Measurements from ENCODE around the gene FAM136A. TPM values are rescaled to one million over a fixed set of nuclear protein-coding genes. Genes with fewer than 3 reads are reported as not detected.
A peak's percentile ranks its signal among the peaks of the same experiment; 100 is the strongest.

The FAM136A gene
- total RNA-seq, 4 donors from 2014 or later = 16.3 to 19.6 (median 17.7) TPM

DNA sequence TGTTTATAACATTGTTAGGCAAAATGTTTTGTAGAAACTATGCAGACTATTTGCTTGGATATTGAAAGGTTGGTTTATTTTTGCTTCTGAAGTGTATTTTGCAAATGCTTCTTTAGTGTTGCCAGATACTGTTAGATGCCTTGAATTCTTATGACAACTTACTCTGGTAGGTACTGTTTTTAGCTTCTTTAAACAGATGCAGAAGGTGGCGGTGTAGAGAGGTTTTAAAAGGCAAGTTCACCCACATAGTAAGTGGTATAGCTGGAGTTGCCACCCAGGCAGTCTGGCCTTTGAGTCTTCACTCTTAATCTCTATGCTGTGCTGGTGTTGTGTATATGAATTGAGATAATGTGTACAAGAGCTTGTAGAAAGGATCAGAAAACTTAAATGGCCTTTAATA, 40.4 kb downstream of the FAM136A start:
- DNase-seq (ENCODE audit: low spot score) (no peak), ATAC-seq (ENCODE audit: low FRiP score) (no peak)
- no peak for TF ChIP-seq CTCF (IDR thresholded peaks at IDR 0.05)

- TF ChIP-seq CTCF (IDR thresholded peaks at IDR 0.05) = no peak
- DNase-seq (ENCODE audit: low spot score) (no peak), ATAC-seq (ENCODE audit: low FRiP score) (peak; percentile 43)
Observed at GRCh38 chr2:70258532-70258875, 43.4 kb downstream of the FAM136A start.

DNA sequence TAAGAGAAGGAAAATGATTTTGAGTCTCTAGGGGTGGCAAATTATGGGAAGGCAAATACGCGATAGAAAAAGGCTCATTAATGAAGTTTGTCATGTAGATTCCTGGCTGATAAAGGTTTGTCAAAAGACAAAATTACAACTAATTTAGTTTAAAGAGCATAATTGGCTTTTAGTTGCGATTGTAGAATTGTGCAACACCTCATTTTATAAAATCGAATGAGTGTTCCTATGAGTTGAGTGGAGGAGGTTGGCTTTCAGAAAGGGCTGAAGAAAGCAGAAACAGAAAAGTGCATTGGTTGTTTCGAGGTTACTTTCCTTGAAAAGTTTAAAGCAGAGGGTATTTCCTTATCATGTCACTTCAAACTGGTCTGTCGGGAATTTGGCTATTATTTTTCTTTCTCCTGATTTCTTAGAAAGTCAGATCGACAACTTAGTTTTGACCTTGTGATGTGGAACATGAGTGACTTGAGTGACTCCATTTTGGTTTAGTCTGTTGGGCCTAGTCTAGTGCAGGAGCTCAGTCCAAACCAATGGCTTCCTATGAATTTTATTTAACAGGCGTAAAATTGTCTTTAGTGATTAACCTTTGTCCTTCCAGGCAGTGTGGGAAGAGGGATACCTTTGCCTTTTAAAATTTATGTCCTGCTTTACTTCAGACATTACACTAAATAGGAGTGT, 46.1 kb downstream of the FAM136A start:
- no peak for ATAC-seq (ENCODE audit: low FRiP score)
- no peak for TF ChIP-seq CTCF (IDR thresholded peaks at IDR 0.05)
- DNase-seq (ENCODE audit: low spot score) = no peak

DNA sequence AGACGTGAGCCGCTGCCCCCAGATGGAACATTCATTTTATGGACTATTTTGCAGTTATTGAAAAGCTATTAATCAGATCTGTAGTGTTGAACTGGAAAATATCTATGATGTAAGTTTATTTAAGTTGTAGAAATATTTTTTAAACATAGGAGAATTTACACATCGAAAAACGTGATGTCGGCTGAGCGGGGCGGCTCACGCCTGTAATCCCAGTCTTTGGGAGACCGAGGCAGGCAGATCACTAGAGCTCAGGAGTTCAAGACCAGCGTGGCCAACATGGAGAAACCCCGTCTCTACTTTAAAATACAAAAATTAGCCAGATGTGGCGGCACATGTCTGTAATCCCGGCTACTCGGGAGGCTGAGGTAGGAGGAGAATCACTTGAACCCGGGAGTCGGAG, 51.4 kb downstream of the FAM136A start:
- TF ChIP-seq CTCF (IDR thresholded peaks at IDR 0.05) = no peak

GRCh38 chr2:70248181-70248847, 53.6 kb downstream of the FAM136A start, which contains the start of gene TIA1:
Gene TIA1, minus strand, starts transcription at chr2:70248628. Its CDS starts 198 bp downstream, at chr2:70248430.
- DNase-seq (ENCODE audit: low spot score) (peak; percentile 92), ATAC-seq (ENCODE audit: low FRiP score) (peak; percentile 100)
- no peak for TF ChIP-seq CTCF (IDR thresholded peaks at IDR 0.05)

More for the DNA sequence above, 51.4 kb downstream of the FAM136A start:
- ATAC-seq (ENCODE audit: low FRiP score) (no peak), DNase-seq (ENCODE audit: low spot score) (no peak)

DNA sequence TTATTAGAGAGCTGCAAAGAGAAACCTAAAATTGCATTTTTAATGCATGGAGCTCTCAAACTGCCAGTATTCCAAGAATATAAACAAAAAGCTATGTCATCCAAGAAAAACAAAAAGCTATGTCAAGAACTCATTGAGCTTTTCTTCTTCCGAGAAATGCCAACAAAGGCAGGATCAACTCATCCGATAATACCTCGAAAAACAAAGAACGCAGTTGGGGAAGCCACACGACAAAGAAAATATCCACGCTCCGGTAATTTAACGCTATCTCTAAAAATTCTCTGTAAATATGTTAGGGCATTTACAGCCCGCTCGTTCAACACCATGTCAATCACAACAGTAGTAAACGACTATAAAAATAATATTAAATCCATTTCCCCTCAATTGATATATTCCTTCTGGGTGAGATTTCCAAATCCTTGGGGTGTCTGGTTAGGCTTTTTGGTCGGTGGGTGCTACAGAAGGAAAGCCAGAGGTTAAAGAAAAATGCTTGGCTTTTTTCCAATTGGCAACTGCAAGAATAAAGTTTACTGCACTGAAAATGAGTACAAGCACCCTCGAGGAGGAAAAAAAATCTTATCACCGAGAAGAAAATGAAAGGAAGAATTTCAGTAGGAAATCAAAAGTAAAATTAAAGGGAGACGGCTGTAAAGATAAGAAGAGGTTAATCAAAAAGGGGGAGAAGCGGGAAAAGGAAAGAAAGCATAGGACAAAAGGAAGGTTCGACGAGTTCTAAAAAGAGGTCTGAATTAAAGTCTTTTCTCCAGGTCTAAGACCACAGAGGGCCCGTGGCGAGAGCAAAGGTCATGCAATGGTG, 54.3 kb downstream of the FAM136A start:
- TF ChIP-seq CTCF (IDR thresholded peaks at IDR 0.05) = no peak
- ATAC-seq (ENCODE audit: low FRiP score) = no peak
- DNase-seq (ENCODE audit: low spot score) = no peak

Small RNAs within 50 kb of the gene (small RNA-seq; reads per million reads assigned to genes)
- not detected for gene AC016700.2
- gene MIR1285-2 = not detected

Other genes with a start within 250 kb of the FAM136A start
- 100 to 1,000 TPM; 200 to 256 (median 209) TPM for gene PCBP1, start 214.6 kb downstream of the FAM136A start, total RNA-seq
- 10 to 100 TPM; 10.6 to 15.3 (median 11.2) TPM for gene C2orf42, start 111.0 kb downstream of the FAM136A start, total RNA-seq
- gene TIA1, start 53.4 kb downstream of the FAM136A start, total RNA-seq = 100 to 1,000 TPM in 1 of 4 donors, 10 to 100 TPM in 3; 38.1 to 170 (median 53.9) TPM
- gene PCYOX1, start 43.9 kb downstream of the FAM136A start, total RNA-seq = 10 to 100 TPM; 49.2 to 88.7 (median 66.4) TPM
- 100 to 1,000 TPM in 3 of 4 donors, 10 to 100 TPM in 1; 87.3 to 124 (median 107) TPM for gene SNRPG, start 8.3 kb downstream of the FAM136A start, total RNA-seq

Data from omental fat pad (tissue), 4 donors.